DND-41 (cell line): Measurements from ENCODE around the gene CCS.

Experiments
- CTCF ChIP-seq: IDR thresholded peaks from 2 replicates; pipeline ENCODE4 v1.5.1; 2012; ENCODE audit warnings: borderline replicate concordance, low read length, moderate library complexity, mild to moderate bottlenecking; ENCODE audit not compliant: poor library complexity, severe bottlenecking; ENCODE audit errors: extremely low read depth
- EZH2 ChIP-seq: IDR thresholded peaks from 3 replicates; pipeline ENCODE4 v1.6.1; 2012; ENCODE audit warnings: borderline replicate concordance, low read depth, mild to moderate bottlenecking, moderate library complexity, low read length, inconsistent platforms; ENCODE audit not compliant: severe bottlenecking

DNA sequence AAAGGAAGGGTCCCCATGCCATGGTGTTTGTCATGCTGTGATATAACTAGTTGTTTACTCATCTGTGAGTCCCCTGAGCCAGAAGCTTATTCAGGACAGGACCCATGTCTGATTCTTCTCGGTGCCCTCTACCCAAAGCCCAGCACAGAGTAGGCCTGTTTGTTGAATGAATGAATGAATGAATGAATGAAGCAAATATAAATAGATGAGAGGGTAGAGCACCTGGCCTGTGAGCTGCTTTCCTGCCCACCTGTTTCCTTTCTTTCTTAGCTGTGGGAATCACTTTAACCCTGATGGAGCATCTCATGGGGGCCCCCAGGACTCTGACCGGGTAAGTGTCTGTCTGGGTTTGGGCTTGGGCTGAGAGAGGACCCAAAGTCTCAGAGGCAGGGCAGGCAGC, 7.2 kb downstream of the CCS start:
- TF ChIP-seq CTCF (no peak), EZH2 (no peak)
